GM18951 (cell line): ENCODE data around the gene MYBPHL.

Experiments used
- POLR2A ChIP-seq: IDR thresholded peaks from 4 replicates; pipeline ENCODE4 v1.6.1; 2011; ENCODE audit warnings: mild to moderate bottlenecking; ENCODE audit not compliant: insufficient read length, insufficient read depth; ENCODE audit errors: extremely low read depth
- in situ Hi-C: fragments of 300-500 bp; cut with MboI; formaldehyde crosslinking; loops from one replicate; pipeline ENCODE4 v1.12.0; 2022; ENCODE audit warnings: low sequenced_read_pairs, mixed read lengths, inconsistent platforms; ENCODE audit not compliant: unreplicated experiment

The MYBPHL gene

DNA sequence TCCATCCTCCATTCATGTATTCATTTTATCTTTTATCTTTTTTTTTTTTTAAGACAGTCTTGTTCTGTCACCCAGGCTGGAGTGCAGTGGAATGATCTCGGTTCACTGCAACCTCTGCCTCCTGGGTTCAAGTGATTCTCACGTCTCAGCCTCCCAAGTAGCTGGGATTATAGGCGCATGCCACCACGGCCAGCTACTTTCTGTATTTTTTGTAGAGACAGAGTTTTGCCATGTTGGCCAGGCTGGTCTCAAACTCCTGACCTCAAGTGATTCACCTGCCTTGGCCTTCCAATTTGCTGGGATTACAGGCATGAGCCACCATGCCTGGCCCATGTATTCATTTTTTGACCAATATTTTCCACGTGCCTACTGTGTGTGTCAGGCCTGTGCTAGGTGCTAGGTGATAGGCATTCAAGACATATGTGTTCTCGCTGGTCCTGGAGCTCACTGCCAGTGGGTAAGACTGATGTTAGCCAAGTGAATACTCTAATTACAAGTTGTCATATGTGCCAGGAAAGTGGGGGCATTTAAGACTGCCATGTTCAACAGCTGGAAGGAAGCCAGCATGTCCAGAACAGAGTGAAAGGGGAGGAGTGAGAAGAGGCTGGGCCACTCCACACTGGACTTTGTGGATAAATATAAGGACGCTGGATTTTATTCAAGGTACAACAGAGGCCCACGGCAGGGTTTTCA, 62.8 kb downstream of the MYBPHL start:
- in situ Hi-C loops = no loop called here
- no peak for TF ChIP-seq POLR2A

DNA sequence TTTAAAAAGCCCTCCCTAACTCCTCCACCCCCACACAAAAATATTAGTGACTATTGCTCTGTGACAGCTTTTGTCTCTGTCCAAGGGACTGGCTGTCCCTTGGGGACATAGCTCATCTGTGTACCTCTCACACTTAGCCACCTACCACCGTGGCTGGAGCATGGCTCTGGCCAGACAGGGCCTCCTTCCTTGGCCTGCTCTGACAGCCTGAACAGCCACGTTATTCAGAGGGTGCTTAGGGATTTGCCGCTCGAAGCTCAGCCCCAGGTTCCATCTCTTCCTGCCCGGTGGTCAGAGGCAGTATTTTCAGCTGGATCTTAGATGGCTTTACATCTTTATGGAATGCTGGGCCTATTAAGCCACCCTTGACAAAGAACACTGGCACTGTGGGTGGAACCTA, 63.6 kb downstream of the MYBPHL start:
- no peak for TF ChIP-seq POLR2A
- in situ Hi-C loops = no loop called here

DNA sequence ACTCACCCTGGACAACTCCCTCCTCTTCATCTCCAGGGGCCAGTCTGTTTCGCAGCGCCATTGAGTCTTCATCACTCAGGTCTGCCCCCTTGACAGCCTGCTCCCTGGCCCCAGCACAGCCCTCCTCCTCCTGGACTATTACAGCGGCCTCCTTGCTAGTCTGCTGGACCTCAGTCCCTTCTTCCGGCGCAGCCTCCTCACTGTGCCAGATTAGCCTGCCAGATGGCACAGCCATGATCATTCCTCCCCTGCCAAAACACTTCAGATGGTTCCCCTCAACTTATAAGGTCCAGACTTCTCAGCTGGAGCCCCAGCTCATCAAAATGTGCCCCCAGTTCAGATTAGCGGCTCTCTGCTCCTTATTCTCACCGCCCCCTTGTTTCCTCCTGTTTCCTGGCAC, 64.4 kb downstream of the MYBPHL start:
- no peak for TF ChIP-seq POLR2A
- in situ Hi-C loops = no loop called here
